DND-41 (cell line): ENCODE data around the gene KLHL6.

Source experiments
- EZH2 ChIP-seq: IDR thresholded peaks from 3 replicates; pipeline ENCODE4 v1.6.1; 2012; ENCODE audit warnings: borderline replicate concordance, low read depth, mild to moderate bottlenecking, moderate library complexity, low read length, inconsistent platforms; ENCODE audit not compliant: severe bottlenecking
- TF ChIP-seq, protein P1 (sequence below): IDR thresholded peaks from 2 replicates; pipeline ENCODE4 v1.5.1; 2012; ENCODE audit warnings: borderline replicate concordance, low read length, moderate library complexity, mild to moderate bottlenecking; ENCODE audit not compliant: poor library complexity, severe bottlenecking; ENCODE audit errors: extremely low read depth

- TF ChIP-seq EZH2 = no peak
- TF ChIP-seq, protein P1, sequence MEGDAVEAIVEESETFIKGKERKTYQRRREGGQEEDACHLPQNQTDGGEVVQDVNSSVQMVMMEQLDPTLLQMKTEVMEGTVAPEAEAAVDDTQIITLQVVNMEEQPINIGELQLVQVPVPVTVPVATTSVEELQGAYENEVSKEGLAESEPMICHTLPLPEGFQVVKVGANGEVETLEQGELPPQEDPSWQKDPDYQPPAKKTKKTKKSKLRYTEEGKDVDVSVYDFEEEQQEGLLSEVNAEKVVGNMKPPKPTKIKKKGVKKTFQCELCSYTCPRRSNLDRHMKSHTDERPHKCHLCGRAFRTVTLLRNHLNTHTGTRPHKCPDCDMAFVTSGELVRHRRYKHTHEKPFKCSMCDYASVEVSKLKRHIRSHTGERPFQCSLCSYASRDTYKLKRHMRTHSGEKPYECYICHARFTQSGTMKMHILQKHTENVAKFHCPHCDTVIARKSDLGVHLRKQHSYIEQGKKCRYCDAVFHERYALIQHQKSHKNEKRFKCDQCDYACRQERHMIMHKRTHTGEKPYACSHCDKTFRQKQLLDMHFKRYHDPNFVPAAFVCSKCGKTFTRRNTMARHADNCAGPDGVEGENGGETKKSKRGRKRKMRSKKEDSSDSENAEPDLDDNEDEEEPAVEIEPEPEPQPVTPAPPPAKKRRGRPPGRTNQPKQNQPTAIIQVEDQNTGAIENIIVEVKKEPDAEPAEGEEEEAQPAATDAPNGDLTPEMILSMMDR = no peak
These were observed 28.6 kb downstream of the KLHL6 start for GRCh38 chr3:183526838-183527427.
